NT2/D1 (cell line): ENCODE measurements around the gene KIDINS220.

ENCODE experiments used
- SUZ12 ChIP-seq: IDR thresholded peaks from 2 replicates; pipeline ENCODE4 v1.6.1; 2011; ENCODE audit not compliant: insufficient read length, insufficient read depth; ENCODE audit errors: extremely low read depth
- ZNF274 ChIP-seq: IDR thresholded peaks from 2 replicates; pipeline ENCODE4 v1.6.1; 2011; ENCODE audit warnings: mild to moderate bottlenecking, low read depth, low read length

DNA sequence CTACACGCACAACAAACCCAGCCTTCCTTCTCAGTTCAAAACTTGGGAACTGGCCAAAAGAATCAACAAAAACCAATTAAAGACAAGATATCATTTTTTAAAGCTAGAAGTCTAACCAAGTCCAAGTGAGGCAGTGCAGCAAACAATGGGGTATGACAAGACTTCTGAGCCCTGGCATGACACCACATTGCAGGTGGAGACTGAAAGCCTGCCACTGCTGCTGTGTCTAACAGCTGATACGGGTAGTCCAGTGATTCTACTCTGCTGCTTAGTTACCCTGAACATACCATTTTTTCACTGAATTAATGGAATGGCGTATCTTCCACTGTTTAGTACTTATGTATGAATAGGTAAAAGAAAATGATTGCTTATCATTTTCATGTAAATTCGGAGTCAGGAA is 47.4 kb upstream of the KIDINS220 start:
- TF ChIP-seq ZNF274 (no peak), SUZ12 (no peak)
